ENCODE data around the gene ARHGAP28. TPM values are rescaled to one million over a fixed set of nuclear protein-coding genes. Genes with fewer than 3 reads are reported as not detected.
A peak's percentile ranks its signal among the peaks of the same experiment; 100 is the strongest.

Gene ARHGAP28
- total RNA-seq, 1 experiment from 2014 or later = 1.9 TPM

GRCh38 chr18:6719910-6720683 lies 9.4 kb upstream of the ARHGAP28 start:
- Histone ChIP-seq H3K36me3 (no peaks in the 10 kb centered on the region), H3K4me1 (replicated peaks) (no peaks in the 10 kb centered on the region), H3K4me3 (no peak overlapping the region), H3K27me3 (replicated peaks) (no peaks in the 10 kb centered on the region), H3K9me3 (replicated peaks) (no peaks in the 10 kb centered on the region), H3K27ac (no peak overlapping the region)
- DNase-seq (ENCODE audit: low read depth in 1 of 2, low spot score in 2 of 2) = no peak

GRCh38 chr18:6721755-6722154 lies 7.8 kb upstream of the ARHGAP28 start:
- Histone ChIP-seq H3K9me3 (replicated peaks) (no peaks in the 10 kb centered on the region), H3K27ac (no peak overlapping the region), H3K36me3 (no peaks in the 10 kb centered on the region), H3K27me3 (replicated peaks) (no peaks in the 10 kb centered on the region), H3K4me1 (replicated peaks) (no peaks in the 10 kb centered on the region), H3K4me3 (no peak overlapping the region)
- DNase-seq (ENCODE audit: low read depth in 1 of 2, low spot score in 2 of 2) = no peak

GRCh38 chr18:6722690-6723089 lies 6.8 kb upstream of the ARHGAP28 start:
- DNase-seq (ENCODE audit: low read depth in 1 of 2, low spot score in 2 of 2) = no peak
- no peaks in the 10 kb centered on the region for H3K27me3 ChIP-seq (replicated peaks)
- H3K4me3 ChIP-seq = no peak overlapping the region
- no peaks in the 10 kb centered on the region for H3K9me3 ChIP-seq (replicated peaks)
- H3K27ac ChIP-seq = no peak overlapping the region
- no peaks in the 10 kb centered on the region for H3K36me3 ChIP-seq
- no peaks in the 10 kb centered on the region for H3K4me1 ChIP-seq (replicated peaks)

- no peaks in the 10 kb centered on the region for H3K36me3 ChIP-seq
- H3K27me3 ChIP-seq (replicated peaks) = no peaks in the 10 kb centered on the region
- no peaks in the 10 kb centered on the region for H3K9me3 ChIP-seq (replicated peaks)
- no peaks in the 10 kb centered on the region for H3K4me1 ChIP-seq (replicated peaks)
- no peak overlapping the region for H3K4me3 ChIP-seq
- DNase-seq (ENCODE audit: low read depth in 1 of 2, low spot score in 2 of 2) = no peak
- no peak overlapping the region for H3K27ac ChIP-seq
Measured at GRCh38 chr18:6724331-6724730, 5.2 kb upstream of the ARHGAP28 start.

- Histone ChIP-seq H3K4me3 (no peak overlapping the region), H3K9me3 (replicated peaks) (no peaks in the 10 kb centered on the region), H3K27ac (no peak overlapping the region), H3K36me3 (no peaks in the 10 kb centered on the region), H3K27me3 (replicated peaks) (no peaks in the 10 kb centered on the region), H3K4me1 (replicated peaks) (0 out of 2 replicates have a peak, but pooled peaks cover 4% of the 10 kb centered on the region)
- DNase-seq (ENCODE audit: low read depth in 1 of 2, low spot score in 2 of 2) = no peak
Measured at GRCh38 chr18:6728331-6728730, 1.2 kb upstream of the ARHGAP28 start.

- H3K27ac ChIP-seq = no peak overlapping the region
- DNase-seq (ENCODE audit: low read depth in 1 of 2, low spot score in 2 of 2) = no peak
- H3K36me3 ChIP-seq = no peaks in the 10 kb centered on the region
- 0 out of 2 replicates have a peak, but pooled peaks cover 4% of the 10 kb centered on the region for H3K4me1 ChIP-seq (replicated peaks)
- peak overlapping the region; percentile 56 for H3K4me3 ChIP-seq
- H3K9me3 ChIP-seq (replicated peaks) = no peaks in the 10 kb centered on the region
- H3K27me3 ChIP-seq (replicated peaks) = no peaks in the 10 kb centered on the region
Measured at GRCh38 chr18:6728809-6729246, 688 bp upstream of the ARHGAP28 start.

- H3K4me3 ChIP-seq = peak overlapping the region; percentile 56
- H3K36me3 ChIP-seq = no peaks in the 10 kb centered on the region
- H3K27ac ChIP-seq = no peak overlapping the region
- 0 out of 2 replicates have a peak, but pooled peaks cover 4% of the 10 kb centered on the region for H3K4me1 ChIP-seq (replicated peaks)
- no peaks in the 10 kb centered on the region for H3K27me3 ChIP-seq (replicated peaks)
- no peak for DNase-seq (ENCODE audit: low read depth in 1 of 2, low spot score in 2 of 2)
- no peaks in the 10 kb centered on the region for H3K9me3 ChIP-seq (replicated peaks)
Measured at GRCh38 chr18:6730416-6731221, 1.1 kb downstream of the ARHGAP28 start.

- no peaks in the 10 kb centered on the region for H3K27me3 ChIP-seq (replicated peaks)
- H3K9me3 ChIP-seq (replicated peaks) = no peaks in the 10 kb centered on the region
- no peaks in the 10 kb centered on the region for H3K36me3 ChIP-seq
- DNase-seq (ENCODE audit: low read depth in 1 of 2, low spot score in 2 of 2) = no peak
- H3K27ac ChIP-seq = no peak overlapping the region
- H3K4me3 ChIP-seq = no peak overlapping the region
- 0 out of 2 replicates have a peak, but pooled peaks cover 4% of the 10 kb centered on the region for H3K4me1 ChIP-seq (replicated peaks)
Measured at GRCh38 chr18:6731222-6731596, 1.7 kb downstream of the ARHGAP28 start.

GRCh38 chr18:6732952-6733351 lies 3.4 kb downstream of the ARHGAP28 start:
- no peak for DNase-seq (ENCODE audit: low read depth in 1 of 2, low spot score in 2 of 2)
- Histone ChIP-seq H3K9me3 (replicated peaks) (no peaks in the 10 kb centered on the region), H3K27ac (no peak overlapping the region), H3K4me3 (no peak overlapping the region), H3K4me1 (replicated peaks) (0 out of 2 replicates have a peak, but pooled peaks cover 4% of the 10 kb centered on the region), H3K36me3 (no peaks in the 10 kb centered on the region), H3K27me3 (replicated peaks) (no peaks in the 10 kb centered on the region)

GRCh38 chr18:6733758-6734157 lies 4.2 kb downstream of the ARHGAP28 start:
- Histone ChIP-seq H3K36me3 (no peaks in the 10 kb centered on the region), H3K27ac (no peak overlapping the region), H3K4me3 (no peak overlapping the region), H3K4me1 (replicated peaks) (0 out of 2 replicates have a peak, but pooled peaks cover 4% of the 10 kb centered on the region), H3K9me3 (replicated peaks) (no peaks in the 10 kb centered on the region), H3K27me3 (replicated peaks) (no peaks in the 10 kb centered on the region)
- DNase-seq (ENCODE audit: low read depth in 1 of 2, low spot score in 2 of 2) = no peak

GRCh38 chr18:6734726-6735430 lies 5.4 kb downstream of the ARHGAP28 start:
- Histone ChIP-seq H3K36me3 (no peaks in the 10 kb centered on the region), H3K4me3 (no peak overlapping the region), H3K4me1 (replicated peaks) (0 out of 2 replicates have a peak, but pooled peaks cover under 1% of the 10 kb centered on the region), H3K27ac (no peak overlapping the region), H3K9me3 (replicated peaks) (no peaks in the 10 kb centered on the region), H3K27me3 (replicated peaks) (no peaks in the 10 kb centered on the region)
- no peak for DNase-seq (ENCODE audit: low read depth in 1 of 2, low spot score in 2 of 2)

- no peak for DNase-seq (ENCODE audit: low read depth in 1 of 2, low spot score in 2 of 2)
- no peak overlapping the region for H3K4me3 ChIP-seq
- H3K4me1 ChIP-seq (replicated peaks) = peaks cover 14% of the 10 kb centered on the region
- H3K27ac ChIP-seq = no peak overlapping the region
- H3K36me3 ChIP-seq = no peaks in the 10 kb centered on the region
- no peaks in the 10 kb centered on the region for H3K9me3 ChIP-seq (replicated peaks)
- no peaks in the 10 kb centered on the region for H3K27me3 ChIP-seq (replicated peaks)
Measured at GRCh38 chr18:6737833-6738232, 8.3 kb downstream of the ARHGAP28 start.

- DNase-seq (ENCODE audit: low read depth in 1 of 2, low spot score in 2 of 2) = no peak
- Histone ChIP-seq H3K9me3 (replicated peaks) (no peaks in the 10 kb centered on the region), H3K27ac (no peak overlapping the region), H3K36me3 (no peaks in the 10 kb centered on the region), H3K27me3 (replicated peaks) (no peaks in the 10 kb centered on the region), H3K4me3 (no peak overlapping the region), H3K4me1 (replicated peaks) (peaks cover 14% of the 10 kb centered on the region)
Measured at GRCh38 chr18:6738622-6739021, 9.1 kb downstream of the ARHGAP28 start.
